WTC11 (cell line): ENCODE results near the gene OR2V2. TPM values are rescaled to one million over a fixed set of nuclear protein-coding genes. Genes with fewer than 3 reads are reported as not detected.
A peak's percentile ranks its signal among the peaks of the same experiment; 100 is the strongest.

Source experiments
- AFF4 ChIP-seq: sonication (generic); formaldehyde crosslinking; IDR thresholded peaks from 2 replicates; pipeline ENCODE4 v1.8.1; 2023; ENCODE audit warnings: mild to moderate bottlenecking, missing genetic modification reagents, borderline replicate concordance
- ATF1 ChIP-seq: sonication (generic); formaldehyde crosslinking; IDR thresholded peaks from 2 replicates; pipeline ENCODE4 v1.8.1; 2023; ENCODE audit warnings: mild to moderate bottlenecking, moderate library complexity, missing genetic modification reagents
- ATF2 ChIP-seq: sonication (generic); formaldehyde crosslinking; IDR thresholded peaks from 2 replicates; pipeline ENCODE4 v1.8.1; 2022; ENCODE audit warnings: low read depth, missing genetic modification reagents, borderline replicate concordance
- CREB1 ChIP-seq: sonication (generic); formaldehyde crosslinking; IDR thresholded peaks from 2 replicates; pipeline ENCODE4 v1.8.0; 2023; ENCODE audit warnings: mild to moderate bottlenecking, missing genetic modification reagents
- CREM ChIP-seq: sonication (generic); formaldehyde crosslinking; IDR thresholded peaks from 2 replicates; pipeline ENCODE4 v1.8.1; 2022; ENCODE audit warnings: mild to moderate bottlenecking, missing genetic modification reagents, moderate library complexity
- FOXJ3 ChIP-seq: sonication (generic); formaldehyde crosslinking; IDR thresholded peaks from 2 replicates; pipeline ENCODE4 v1.9.0; 2021; ENCODE audit warnings: missing genetic modification reagents, mild to moderate bottlenecking, borderline replicate concordance
- FOXK1 ChIP-seq: sonication (generic); formaldehyde crosslinking; IDR thresholded peaks from 2 replicates; pipeline ENCODE4 v1.8.0; 2022; ENCODE audit warnings: mild to moderate bottlenecking, moderate library complexity, missing genetic modification reagents
- FOXP4 ChIP-seq: sonication (generic); formaldehyde crosslinking; IDR thresholded peaks from 2 replicates; pipeline ENCODE4 v1.8.0; 2022; ENCODE audit warnings: mild to moderate bottlenecking, missing genetic modification reagents
- JUN ChIP-seq: sonication (generic); formaldehyde crosslinking; IDR thresholded peaks from 2 replicates; pipeline ENCODE4 v1.8.0; 2023; ENCODE audit warnings: mild to moderate bottlenecking, missing genetic modification reagents
- KAT7 ChIP-seq: sonication (generic); formaldehyde crosslinking; IDR thresholded peaks from 2 replicates; pipeline ENCODE4 v1.8.1; 2023; ENCODE audit warnings: missing genetic modification reagents, mild to moderate bottlenecking, borderline replicate concordance
- MXD4 ChIP-seq: fragments of 250-450 bp; sonication (Bioruptor Pico); IDR thresholded peaks from 2 replicates; pipeline ENCODE4 v1.8.0; 2021; ENCODE audit warnings: mild to moderate bottlenecking, moderate library complexity, borderline replicate concordance
- MYBL2 ChIP-seq: sonication (generic); formaldehyde crosslinking; IDR thresholded peaks from 2 replicates; pipeline ENCODE4 v1.8.1; 2023; ENCODE audit warnings: mild to moderate bottlenecking, moderate library complexity, missing genetic modification reagents
- NFATC4 ChIP-seq: fragments of 250-450 bp; sonication (Bioruptor Pico); IDR thresholded peaks from 2 replicates; pipeline ENCODE4 v1.9.0; 2021; ENCODE audit warnings: mild to moderate bottlenecking
- NFYB ChIP-seq: sonication (generic); formaldehyde crosslinking; conservative IDR thresholded peaks from 2 replicates; pipeline ENCODE4 v1.8.0; 2022; ENCODE audit warnings: low read depth, missing genetic modification reagents
- NR2C2 ChIP-seq: sonication (generic); formaldehyde crosslinking; IDR thresholded peaks from 2 replicates; pipeline ENCODE4 v1.8.0; 2022; ENCODE audit warnings: mild to moderate bottlenecking, missing genetic modification reagents
- SP1 ChIP-seq: sonication (generic); formaldehyde crosslinking; conservative IDR thresholded peaks from 2 replicates; pipeline ENCODE4 v1.8.1; 2022; ENCODE audit warnings: missing genetic modification reagents
- TCF7 ChIP-seq: sonication (generic); formaldehyde crosslinking; IDR thresholded peaks from 2 replicates; pipeline ENCODE4 v1.8.0; 2022; ENCODE audit warnings: mild to moderate bottlenecking, low read depth, missing genetic modification reagents, moderate library complexity
- TEAD1 ChIP-seq: sonication (generic); formaldehyde crosslinking; IDR thresholded peaks from 2 replicates; pipeline ENCODE4 v1.8.0; 2022; ENCODE audit warnings: mild to moderate bottlenecking, missing genetic modification reagents
- USF1 ChIP-seq: sonication (generic); formaldehyde crosslinking; IDR thresholded peaks from 2 replicates; pipeline ENCODE4 v1.8.0; 2022; ENCODE audit warnings: mild to moderate bottlenecking, missing genetic modification reagents
- ZBTB21 ChIP-seq: sonication (generic); formaldehyde crosslinking; IDR thresholded peaks from 2 replicates; pipeline ENCODE4 v1.8.1; 2023; ENCODE audit warnings: mild to moderate bottlenecking, missing genetic modification reagents, borderline replicate concordance
- ZNF232 ChIP-seq: sonication (generic); formaldehyde crosslinking; IDR thresholded peaks from 2 replicates; pipeline ENCODE4 v1.8.0; 2022; ENCODE audit warnings: mild to moderate bottlenecking, missing genetic modification reagents
- ZNF671 ChIP-seq: fragments of 250-450 bp; sonication (Bioruptor Pico); IDR thresholded peaks from 2 replicates; pipeline ENCODE4 v1.8.0; 2021; ENCODE audit warnings: mild to moderate bottlenecking
- ZSCAN18 ChIP-seq: fragments of 250-450 bp; sonication (Bioruptor Pico); IDR thresholded peaks from 2 replicates; pipeline ENCODE4 v2.1.2; 2022; ENCODE audit warnings: mild to moderate bottlenecking, moderate library complexity
- total RNA-seq: library from RNA; stranded (reverse); gene quantifications from 3 replicates; pipeline ENCODE4 v1.2.3, GENCODE V29; 2021

Gene OR2V2
- total RNA-seq, 1 experiment from 2014 or later = not detected

GRCh38 chr5:181207214-181207959, 60.0 kb downstream of the OR2V2 start (continued):
- TF ChIP-seq ATF2 (CRISPR knock-in tag) (no peak), MXD4 (CRISPR knock-in tag) (no peak), CREB1 (no peak), TCF7 (CRISPR knock-in tag) (no peak), FOXK1 (no peak), SP1 (CRISPR knock-in tag) (0 out of 2 replicates have a peak, but pooled peaks have one; percentile 29), TEAD1 (CRISPR knock-in tag) (no peak), MYBL2 (CRISPR knock-in tag) (0 out of 2 replicates have a peak, but pooled peaks have one; percentile 42), AFF4 (CRISPR knock-in tag) (no peak), KAT7 (no peak), JUN (CRISPR knock-in tag) (no peak), ZSCAN18 (CRISPR knock-in tag) (no peak), NFYB (no peak), FOXP4 (CRISPR knock-in tag) (peak; percentile 22; the same call in 1 of the 2 replicates), FOXJ3 (CRISPR knock-in tag) (no peak), USF1 (CRISPR knock-in tag) (no peak), ZNF232 (CRISPR knock-in tag) (no peak), ZBTB21 (CRISPR knock-in tag) (no peak), NFATC4 (CRISPR knock-in tag) (0 out of 2 replicates have a peak, but pooled peaks have one; percentile 48), NR2C2 (CRISPR knock-in tag) (no peak), ZNF671 (CRISPR knock-in tag) (no peak), ATF1 (CRISPR knock-in tag) (no peak), CREM (no peak; the same call in 1 of the 2 replicates)
